ENCODE results near the gene SGK1.
"Not testable (repeated sequence)": the region's sequence is repeated elsewhere in the genome, so short reads cannot be mapped to it uniquely, and the experiment has no call there.

SGK1 gene

GRCh38 chr6:134303891-134304290, 14.0 kb downstream of the SGK1 start:
- DNase-seq (no peak), ATAC-seq (no peak)

DNA sequence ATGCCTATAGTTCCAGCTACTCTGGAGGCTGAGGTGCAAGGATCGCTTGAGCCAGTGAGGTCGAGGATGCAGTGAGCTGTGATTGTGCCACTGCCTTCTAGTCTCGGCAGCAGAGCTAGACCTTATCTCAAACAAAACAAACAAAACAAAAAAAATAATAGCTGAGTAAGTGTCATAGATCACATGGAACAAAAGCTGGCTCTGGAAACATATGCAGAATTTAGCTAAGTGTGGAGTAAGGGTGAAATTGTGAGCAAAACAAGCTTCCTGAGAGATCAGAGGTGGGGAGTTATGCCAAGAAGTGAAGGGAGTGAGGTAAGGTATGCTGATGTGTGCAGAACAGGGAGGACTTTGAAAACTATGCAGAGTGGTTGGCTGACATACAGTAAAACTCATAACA, 18.7 kb downstream of the SGK1 start:
- no peak for ATAC-seq

DNA sequence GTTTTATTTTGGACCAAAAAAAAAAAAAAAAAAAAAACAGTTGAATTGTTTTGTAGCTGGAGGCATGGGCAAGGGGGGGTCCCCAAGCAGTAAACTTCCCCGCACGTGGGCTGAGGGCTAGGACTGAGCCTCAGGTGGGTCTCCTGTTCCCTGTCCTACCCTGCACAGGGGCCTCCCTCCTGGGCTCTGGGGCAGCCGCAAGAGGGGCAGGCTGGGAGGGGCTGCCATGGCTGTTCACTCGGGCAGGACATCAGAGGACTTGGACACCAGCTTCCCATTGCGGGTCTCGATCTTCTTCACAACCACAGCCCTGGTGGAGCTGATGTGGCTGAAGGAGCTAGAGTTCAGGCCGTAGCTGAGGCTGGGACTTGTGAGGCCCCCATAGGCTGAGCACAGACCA, 21.1 kb downstream of the SGK1 start:
- DNase-seq (no peak), ATAC-seq (no peak)

More for the DNA sequence above, 18.7 kb downstream of the SGK1 start:
- DNase-seq: no peak

DNA sequence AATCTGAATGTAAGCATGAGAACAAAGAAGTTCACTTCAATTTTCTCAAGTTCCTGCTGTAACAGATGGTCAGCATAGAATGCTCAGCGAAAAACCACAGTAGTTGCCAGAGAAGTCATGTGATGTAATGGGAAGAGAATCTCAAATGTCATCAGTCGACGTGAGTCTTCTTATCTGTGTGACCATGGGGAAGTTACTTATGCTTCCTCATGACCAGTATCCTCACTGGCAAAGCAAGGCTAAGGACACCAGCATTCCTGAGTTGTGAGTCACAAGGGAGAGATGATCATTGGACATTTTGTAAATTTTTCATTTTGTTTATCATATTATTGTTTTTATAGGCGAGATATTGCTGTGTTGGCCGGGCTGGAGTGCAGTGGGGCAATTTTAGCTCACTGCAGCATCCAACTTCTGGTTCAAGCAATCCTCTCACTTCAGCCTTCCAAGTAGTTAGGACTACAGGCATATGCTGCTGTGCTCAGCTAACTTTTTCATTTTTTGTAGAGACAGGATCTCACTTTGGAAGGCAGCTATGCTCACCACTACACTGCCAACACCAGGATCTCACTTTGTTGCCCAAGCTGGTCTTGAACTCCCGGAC, 21.9 kb downstream of the SGK1 start:
- DNase-seq: no peak

DNA sequence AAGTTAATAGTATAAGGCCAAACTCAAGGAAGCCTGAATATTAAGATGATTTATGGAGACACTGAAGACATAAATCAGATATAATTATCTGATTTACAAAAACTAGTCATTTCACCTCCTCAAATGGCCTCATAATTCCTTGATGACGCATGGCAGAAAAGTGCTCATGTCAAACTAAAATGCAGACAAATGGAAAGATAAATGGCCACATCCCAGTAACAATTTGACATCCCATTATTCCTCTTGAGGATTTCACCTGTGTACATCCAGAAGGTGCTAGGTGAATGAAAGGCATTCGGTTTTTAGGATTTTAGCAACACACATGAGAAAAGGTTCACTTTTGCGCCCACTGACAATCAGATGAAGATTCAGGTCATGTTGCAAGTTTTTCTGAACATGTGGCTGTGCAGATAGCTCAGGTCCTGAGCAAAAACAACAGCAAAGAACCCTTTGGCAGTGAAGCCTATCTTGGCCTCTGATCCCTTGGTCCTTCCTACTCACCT, 24.2 kb downstream of the SGK1 start:
- no peak for ATAC-seq
- DNase-seq: no peak

More for the DNA sequence above, 21.9 kb downstream of the SGK1 start:
- ATAC-seq: no peak

DNA sequence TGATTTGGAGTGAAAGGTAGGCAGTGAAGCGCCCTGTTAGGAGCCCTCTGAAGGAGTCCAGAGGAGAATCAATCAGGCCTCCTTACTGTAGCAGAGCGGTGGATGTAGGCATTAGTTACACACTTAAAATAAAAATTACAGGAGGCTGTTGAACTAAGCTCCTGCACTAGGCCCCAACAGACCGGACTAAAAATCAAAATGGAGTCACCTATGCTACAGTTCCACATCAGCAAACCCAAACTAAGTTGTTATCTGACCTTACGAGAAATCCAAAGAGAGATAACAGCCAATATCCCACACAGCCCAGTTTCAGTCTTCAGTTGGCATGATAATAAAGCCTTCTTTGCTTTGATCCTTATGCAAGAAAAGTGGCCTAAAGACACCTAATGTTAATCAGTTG, 26.8 kb downstream of the SGK1 start:
- ATAC-seq (no peak), DNase-seq (no peak)

DNA sequence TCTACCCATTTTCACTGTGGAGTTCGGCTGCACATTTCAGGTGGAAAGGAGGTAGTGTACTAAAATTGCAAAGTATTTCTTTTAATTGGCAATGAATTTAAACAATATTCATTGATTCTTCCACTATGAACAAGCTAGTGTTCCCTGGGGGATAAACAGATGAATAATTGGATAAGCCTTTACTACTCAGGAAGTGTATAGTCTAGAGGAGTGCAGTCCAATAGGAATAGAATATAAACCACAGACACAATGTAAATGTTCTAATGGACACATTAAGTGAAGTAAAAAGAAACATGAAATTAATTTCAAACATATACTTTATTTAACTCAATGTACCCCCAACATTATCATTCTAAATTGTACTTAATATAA, 28.7 kb downstream of the SGK1 start:
- ATAC-seq (no peak), DNase-seq (no peak)

DNA sequence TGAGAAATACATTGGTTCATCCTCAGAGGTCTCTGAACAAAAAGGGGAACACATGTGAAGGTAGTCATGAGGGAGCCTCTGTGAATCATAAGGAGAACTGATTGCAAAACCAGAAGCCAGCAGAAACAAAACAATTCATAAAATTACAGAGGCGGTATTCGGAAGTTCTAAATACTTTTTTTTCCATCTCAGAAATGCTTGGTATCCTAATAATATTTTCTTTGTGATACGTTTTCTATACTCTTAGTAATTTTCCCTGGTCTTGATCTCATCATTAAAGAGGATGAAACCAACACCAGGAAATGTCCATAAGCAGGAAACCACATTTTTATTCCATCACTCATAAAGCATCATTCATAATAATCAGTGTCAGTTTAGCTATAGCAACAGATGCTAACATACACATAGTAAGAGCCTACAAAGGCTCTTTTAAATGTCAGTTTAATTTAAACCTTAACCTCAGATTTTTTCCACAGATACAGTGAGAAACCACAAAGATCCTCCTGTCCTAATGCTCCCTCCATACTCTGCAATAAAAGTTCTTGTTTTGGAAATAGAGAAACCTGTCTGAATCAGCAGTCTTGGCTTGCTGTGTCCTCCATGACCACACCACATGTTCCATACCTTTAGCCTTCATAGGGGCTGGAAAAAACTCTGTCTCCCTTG, 29.2 kb downstream of the SGK1 start:
- DNase-seq (no peak), ATAC-seq (peak; percentile 91)

DNA sequence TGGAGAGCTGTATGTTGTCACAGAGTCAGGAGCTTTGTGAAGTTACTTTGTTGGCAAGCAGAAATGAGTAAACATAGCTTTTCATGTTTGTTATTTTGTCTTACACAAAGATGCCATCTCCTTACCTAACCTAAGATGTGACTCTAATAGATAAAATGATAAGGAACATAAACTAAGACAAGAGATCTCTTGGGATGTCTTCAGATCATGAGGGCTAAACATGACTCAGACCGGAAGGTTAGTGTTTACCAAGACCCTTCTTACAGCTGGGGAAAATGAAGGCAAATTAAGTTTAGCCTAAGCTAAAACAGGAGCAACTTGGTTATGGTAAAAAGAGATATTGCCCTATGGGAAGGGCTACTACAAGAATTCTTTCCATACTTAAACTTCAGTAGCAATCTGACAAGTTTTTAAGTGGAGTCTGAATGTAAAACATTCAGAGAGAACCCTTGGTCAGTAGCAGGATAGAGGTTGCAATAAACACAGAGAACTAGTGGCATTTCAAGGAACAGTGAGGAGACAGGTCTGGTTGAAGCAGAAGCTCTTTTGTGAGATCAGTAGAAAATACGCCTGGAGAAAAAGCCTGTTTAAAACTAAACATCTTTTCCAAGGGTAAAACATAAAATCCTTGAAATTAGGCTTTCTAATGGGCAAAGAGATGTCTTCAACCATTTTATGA, 29.9 kb downstream of the SGK1 start:
- no peak for DNase-seq
- no peak for ATAC-seq

DNA sequence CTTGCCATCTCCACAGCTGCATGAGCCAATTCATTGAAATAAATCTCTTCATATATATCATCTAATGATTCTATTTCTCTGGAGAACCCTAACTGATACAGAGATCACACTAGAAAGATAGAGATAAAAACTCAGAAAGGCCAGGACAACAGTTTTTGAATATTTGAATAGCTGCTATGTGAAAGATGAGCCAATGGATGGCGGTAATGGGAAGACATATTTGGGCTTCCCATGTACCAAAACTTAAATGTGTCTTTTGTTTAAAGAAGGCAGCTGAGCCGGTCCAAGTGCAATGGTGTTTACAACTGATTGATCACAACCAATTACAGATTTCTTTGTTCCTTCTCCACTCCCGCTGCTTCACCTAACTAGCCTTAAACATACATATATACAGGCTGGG, 35.1 kb downstream of the SGK1 start:
- DNase-seq: no peak
- no peak for ATAC-seq

GRCh38 chr6:134281388-134281787, 36.5 kb downstream of the SGK1 start:
- ATAC-seq (no peak), DNase-seq (no peak)

GRCh38 chr6:134278000-134278399, 39.9 kb downstream of the SGK1 start:
- ATAC-seq (no peak), DNase-seq (no peak)

DNA sequence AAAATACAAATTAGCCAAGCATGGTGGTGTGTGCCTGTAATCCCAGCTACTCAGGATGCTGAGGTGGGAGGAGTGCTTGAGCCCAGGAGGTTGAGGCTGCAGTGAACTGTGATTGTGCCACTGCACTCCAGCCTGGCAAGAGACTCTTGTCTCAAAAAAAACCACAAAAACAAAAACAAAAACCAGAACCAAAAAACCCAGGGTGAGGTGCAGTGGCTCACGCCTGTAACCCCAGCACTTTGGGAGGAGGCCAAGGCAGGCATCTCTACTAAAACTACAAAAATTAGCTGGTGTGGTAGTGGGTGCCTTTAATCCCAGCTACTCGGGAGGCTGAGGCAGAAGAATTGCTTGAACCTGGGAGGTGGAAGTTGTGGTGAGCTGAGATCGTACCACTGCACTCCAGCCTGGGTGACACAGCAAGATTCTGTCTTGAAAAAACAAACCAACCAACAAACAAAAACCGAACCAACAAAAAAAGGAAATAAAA, 41.0 kb downstream of the SGK1 start:
- peak; percentile 9 for ATAC-seq
- not testable (repeated sequence) for DNase-seq

- no peak for ATAC-seq
- DNase-seq: no peak
These were observed 45.5 kb downstream of the SGK1 start for GRCh38 chr6:134272374-134272773.

GRCh38 chr6:134267917-134268361, 50.0 kb downstream of the SGK1 start:
- ATAC-seq (no peak), DNase-seq (no peak)

GRCh38 chr6:134266776-134267175, 51.1 kb downstream of the SGK1 start:
- DNase-seq: no peak
- ATAC-seq: no peak

GRCh38 chr6:134261766-134262165, 56.1 kb downstream of the SGK1 start:
- no peak for ATAC-seq
- no peak for DNase-seq

DNA sequence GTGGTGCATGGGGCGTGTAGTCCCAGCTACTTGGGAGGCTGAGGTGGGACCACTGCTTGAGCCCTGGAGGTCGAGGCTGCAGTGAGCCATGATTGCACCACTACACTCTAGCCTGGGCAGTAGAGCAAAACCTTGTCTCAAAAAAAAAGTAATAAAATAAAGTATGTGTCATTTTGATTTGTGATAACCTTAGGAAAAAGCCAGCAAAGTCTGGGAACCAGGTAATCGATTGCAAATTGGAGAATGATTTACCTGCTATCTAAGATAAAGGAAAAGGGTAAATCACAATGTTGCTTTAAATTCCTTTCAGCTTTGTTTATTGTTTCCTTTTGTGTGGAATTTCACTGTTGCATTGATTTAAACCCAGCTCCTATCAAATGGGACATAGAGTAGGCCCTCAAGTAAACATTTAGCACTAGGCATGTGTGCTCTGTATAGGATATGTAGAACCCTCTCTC, 59.0 kb downstream of the SGK1 start:
- ATAC-seq (no peak), DNase-seq (no peak)

GRCh38 chr6:134257516-134257915, 60.4 kb downstream of the SGK1 start:
- no peak for DNase-seq
- no peak for ATAC-seq

GRCh38 chr6:134256862-134257261, 61.0 kb downstream of the SGK1 start:
- DNase-seq: no peak
- ATAC-seq: no peak

DNA sequence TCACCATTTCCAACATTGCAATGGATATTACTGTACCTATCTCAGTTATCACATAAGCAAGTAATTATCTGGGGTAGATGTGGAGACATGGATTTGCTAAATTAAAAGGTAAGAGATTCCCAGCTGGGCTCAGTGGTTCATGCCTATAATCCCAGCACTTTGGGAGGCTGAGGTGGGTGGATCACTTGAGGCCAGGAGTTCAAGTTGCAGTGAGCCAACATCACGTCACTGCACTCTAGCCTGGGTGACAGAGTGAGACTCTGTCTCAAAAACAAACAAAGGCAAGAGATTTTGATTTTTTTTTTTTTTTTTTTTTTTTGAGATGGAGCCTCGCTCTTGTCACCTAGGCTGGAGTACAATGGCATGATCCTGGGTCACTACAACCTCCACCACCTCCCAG, 62.6 kb downstream of the SGK1 start:
- not testable (repeated sequence) for DNase-seq, ATAC-seq

DNA sequence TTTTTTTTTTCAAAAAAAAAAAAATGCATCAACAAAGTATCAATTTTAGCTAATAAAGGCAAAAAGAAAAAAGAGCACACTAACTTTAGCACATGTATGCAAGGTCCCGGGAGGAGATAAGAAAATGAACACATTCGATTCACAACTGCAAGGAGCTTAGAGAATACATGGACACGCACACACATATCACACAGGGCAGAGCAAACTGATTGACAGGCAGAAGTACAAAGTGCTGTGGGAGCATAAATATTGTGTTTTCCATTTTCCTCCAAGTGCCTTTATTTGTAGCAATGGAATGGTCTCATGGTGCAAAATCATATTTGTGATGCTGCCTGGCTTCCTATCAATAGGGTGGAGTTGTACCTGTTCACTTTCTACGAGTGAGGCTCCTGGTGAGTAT, 63.8 kb downstream of the SGK1 start:
- DNase-seq (no peak), ATAC-seq (no peak)

DNA sequence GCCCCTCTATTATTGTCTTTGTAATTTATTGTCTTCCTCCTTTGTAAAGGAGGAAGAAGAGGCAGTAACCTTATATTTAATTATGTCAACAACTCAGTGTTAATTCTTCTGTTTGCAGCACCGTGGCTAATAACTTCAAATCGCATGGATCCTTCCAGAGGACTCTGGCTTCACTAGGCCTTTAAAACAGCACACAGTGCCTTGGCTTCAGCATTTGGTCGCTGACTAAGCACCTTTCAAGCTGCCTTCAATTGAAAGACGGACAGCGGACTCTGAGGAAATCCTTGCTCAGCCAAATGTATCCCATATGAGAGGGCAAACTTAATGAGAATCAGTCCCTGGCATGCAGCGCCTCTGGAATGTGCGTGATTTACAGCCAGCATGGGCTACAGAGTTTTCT, 64.2 kb downstream of the SGK1 start:
- ATAC-seq: no peak
- no peak for DNase-seq
